Adipocyte (in vitro differentiated cells): ENCODE data around the gene ARPIN.
A peak's percentile ranks its signal among the peaks of the same experiment; 100 is the strongest.
"Not testable (repeated sequence)": the region's sequence is repeated elsewhere in the genome, so short reads cannot be mapped to it uniquely, and the experiment has no call there.

Experiments
- DNase-seq: peaks from one replicate; pipeline ENCODE4 v3.0.0-alpha.2; 2015; ENCODE audit warnings: low read depth
- H3K27me3 ChIP-seq: replicated peaks from 2 replicates; pipeline ENCODE4 v1.7.0; 2013; ENCODE audit warnings: mild to moderate bottlenecking, low read length, moderate library complexity; ENCODE audit not compliant: control insufficient read depth, insufficient read depth
- H3K36me3 ChIP-seq: 2 replicates; pipeline ENCODE4 v1.7.0; 2013; ENCODE audit warnings: low read length, mild to moderate bottlenecking, moderate library complexity; ENCODE audit not compliant: control insufficient read depth, insufficient read depth, severe bottlenecking
- H3K4me1 ChIP-seq: 2 replicates; pipeline ENCODE4 v1.7.0; 2013; ENCODE audit warnings: mild to moderate bottlenecking, low read length, moderate library complexity; ENCODE audit not compliant: control insufficient read depth, insufficient read depth
- H3K4me3 ChIP-seq: 2 replicates; pipeline ENCODE4 v1.7.0; 2013; ENCODE audit warnings: mild to moderate bottlenecking, low read length, moderate library complexity
- H3K9ac ChIP-seq: 2 replicates; pipeline ENCODE4 v1.7.0; 2013; ENCODE audit warnings: mild to moderate bottlenecking, low read length, moderate library complexity
- H3K9me3 ChIP-seq: 2 replicates; pipeline ENCODE4 v1.7.0; 2013; ENCODE audit warnings: mild to moderate bottlenecking, low read length, moderate library complexity; ENCODE audit not compliant: control insufficient read depth

Gene ARPIN

DNA sequence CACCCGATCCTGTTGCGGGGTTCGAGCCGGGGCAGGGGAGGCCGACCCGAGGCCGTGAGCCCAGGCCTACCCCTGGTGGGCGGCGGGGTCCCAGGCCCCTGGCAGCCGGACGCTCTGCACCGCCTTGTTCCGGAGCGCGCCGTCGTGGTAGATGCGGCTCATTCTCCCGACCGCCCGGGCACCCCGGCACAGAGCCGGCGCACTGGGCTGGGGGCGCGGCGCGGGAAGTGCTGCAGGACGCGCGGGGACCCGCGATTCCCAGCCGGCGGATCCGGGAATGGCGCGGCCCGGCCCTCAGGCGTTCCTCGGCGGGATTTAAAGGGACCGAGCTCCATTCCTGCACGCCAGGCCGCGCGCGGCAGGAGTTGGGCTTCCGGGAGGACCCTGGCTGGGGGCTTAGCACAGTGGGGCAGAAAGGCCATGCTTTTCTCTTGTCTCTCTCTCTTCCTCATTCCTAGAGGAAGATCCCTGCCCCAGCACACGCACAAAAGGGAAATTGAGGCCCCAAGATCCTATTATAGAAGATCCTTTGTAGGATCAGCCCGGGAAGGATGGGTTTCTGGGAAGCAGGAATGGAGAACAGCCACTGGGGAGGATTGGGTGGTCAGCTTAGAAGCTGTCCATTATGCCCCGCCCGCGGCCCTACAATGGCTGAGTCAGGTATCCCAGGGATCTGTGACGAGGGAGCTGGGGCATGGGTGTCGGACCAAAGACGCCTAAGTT lies at the start of gene ARPIN:
ARPIN (minus strand) TSS at position 279 of the 723 bp plus-strand sequence; CDS start at position 162, 117 bp downstream.
- peak within 1 kb of the TSS; percentile 80 for H3K9ac ChIP-seq
- H3K36me3 ChIP-seq, result no peaks in the 10 kb centered on the region
- DNase-seq, result peak; percentile 82
- H3K4me3 ChIP-seq, result peak within 1 kb of the TSS; percentile 85
- H3K9me3 ChIP-seq, result no peaks in the 10 kb centered on the region
- no peaks in the 10 kb centered on the region for H3K27me3 ChIP-seq
- H3K4me1 ChIP-seq, result peaks cover 5% of the 10 kb centered on the region

DNA sequence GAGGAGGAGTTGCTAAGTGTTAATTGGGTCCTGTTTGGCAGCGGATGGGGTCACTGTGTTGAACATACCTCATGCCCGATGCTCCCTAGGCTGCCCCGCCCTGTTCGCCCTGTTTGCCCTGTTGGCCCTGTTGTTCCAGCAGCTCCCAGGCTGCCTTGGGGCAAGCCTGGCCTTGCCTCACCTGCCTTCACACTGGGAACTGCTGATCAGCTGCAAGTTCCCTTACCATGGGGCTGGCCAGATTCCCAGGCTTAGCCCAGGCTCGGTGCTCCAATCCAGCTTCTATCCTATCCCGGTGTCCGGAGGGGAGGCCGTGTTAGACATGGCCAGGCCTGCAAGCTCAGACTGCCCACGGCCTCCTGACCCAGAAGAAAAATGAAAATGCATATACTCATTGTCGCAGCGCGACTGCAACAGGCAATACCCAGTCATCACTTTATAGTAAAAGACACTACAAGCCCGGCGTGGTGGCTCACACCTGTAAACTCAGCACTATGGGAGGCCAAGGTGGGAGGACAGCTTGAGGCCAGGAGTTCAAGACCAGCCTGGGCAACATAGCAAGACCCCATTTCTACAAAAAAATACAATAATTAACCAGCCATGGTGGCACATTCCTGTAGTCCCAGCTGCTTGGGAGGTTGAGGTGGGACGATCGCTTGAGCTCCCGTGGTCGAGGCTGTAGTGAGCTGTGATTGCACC lies 45.5 kb upstream of the ARPIN start:
- H3K9ac ChIP-seq, result no peak overlapping the region
- no peak for DNase-seq
- peaks cover 6% of the 10 kb centered on the region for H3K9me3 ChIP-seq
- H3K36me3 ChIP-seq, result no peaks in the 10 kb centered on the region
- H3K27me3 ChIP-seq, result no peaks in the 10 kb centered on the region
- H3K4me1 ChIP-seq, result no peaks in the 10 kb centered on the region
- H3K4me3 ChIP-seq, result no peak overlapping the region

DNA sequence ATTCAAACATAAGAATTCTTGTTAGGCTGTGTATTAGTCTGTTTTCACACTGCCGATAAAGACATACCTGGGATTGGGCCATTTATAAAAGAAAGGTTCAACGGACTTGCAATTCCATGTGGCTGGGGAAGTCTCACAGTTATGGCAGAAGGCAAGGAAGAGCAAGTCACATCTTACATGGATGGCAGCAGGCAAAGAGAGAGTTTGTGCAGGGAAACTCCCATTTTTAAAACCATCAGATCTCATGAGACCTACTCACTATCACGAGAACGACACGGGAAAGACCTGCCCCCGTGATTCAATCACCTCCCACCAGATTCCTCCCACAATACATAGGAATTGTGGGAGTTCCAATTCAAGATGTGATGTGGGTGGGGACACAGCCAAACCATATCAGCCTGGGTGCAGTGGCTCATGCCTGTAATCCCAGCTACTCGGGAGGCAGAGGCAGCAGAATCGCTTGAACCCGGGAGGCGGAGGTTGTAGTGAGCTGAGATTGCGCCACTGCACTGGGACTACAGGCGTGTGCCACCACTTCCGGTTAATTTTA lies 42.8 kb upstream of the ARPIN start:
- H3K9me3 ChIP-seq, H3K27me3 ChIP-seq: not testable (repeated sequence)

GRCh38 chr15:89954541-89954940 lies 41.8 kb upstream of the ARPIN start:
- Histone ChIP-seq H3K9me3 (peaks cover 6% of the 10 kb centered on the region), H3K27me3 (no peaks in the 10 kb centered on the region), H3K36me3 (no peaks in the 10 kb centered on the region), H3K4me1 (no peaks in the 10 kb centered on the region), H3K9ac (no peak overlapping the region), H3K4me3 (no peak overlapping the region)
- DNase-seq, result no peak

More for the DNA sequence above, 42.8 kb upstream of the ARPIN start:
- H3K9ac ChIP-seq, DNase-seq, H3K4me1 ChIP-seq, H3K36me3 ChIP-seq, H3K4me3 ChIP-seq: not testable (repeated sequence)

DNA sequence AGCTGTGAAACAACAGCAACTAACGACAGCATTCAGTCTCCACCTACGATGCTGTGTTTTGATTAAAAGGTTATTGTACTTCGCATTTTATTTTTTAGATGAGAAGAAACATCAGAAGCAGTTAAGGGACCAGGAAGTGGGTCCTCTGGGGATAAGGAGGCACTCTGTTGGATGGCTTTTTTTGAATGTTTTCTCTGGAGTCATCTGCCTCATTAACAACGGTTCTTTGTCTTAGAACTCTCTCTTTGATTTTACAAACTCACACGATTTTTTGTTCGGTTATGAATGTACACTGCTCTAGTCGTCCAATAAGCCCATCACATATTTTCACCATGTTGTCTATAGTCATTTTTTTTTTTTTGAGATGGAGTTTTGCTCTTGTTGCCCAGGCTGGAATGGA lies 36.0 kb upstream of the ARPIN start:
- H3K4me1 ChIP-seq, result no peaks in the 10 kb centered on the region
- no peak overlapping the region for H3K4me3 ChIP-seq
- H3K9ac ChIP-seq, result no peak overlapping the region
- H3K27me3 ChIP-seq, result no peaks in the 10 kb centered on the region
- H3K9me3 ChIP-seq, result peaks cover 9% of the 10 kb centered on the region
- no peak for DNase-seq
- no peaks in the 10 kb centered on the region for H3K36me3 ChIP-seq

GRCh38 chr15:89947385-89947784 lies 34.6 kb upstream of the ARPIN start:
- Histone ChIP-seq H3K4me3 (no peak overlapping the region), H3K9me3 (peaks cover 9% of the 10 kb centered on the region), H3K36me3 (no peaks in the 10 kb centered on the region), H3K27me3 (no peaks in the 10 kb centered on the region), H3K9ac (no peak overlapping the region), H3K4me1 (no peaks in the 10 kb centered on the region)
- no peak for DNase-seq

DNA sequence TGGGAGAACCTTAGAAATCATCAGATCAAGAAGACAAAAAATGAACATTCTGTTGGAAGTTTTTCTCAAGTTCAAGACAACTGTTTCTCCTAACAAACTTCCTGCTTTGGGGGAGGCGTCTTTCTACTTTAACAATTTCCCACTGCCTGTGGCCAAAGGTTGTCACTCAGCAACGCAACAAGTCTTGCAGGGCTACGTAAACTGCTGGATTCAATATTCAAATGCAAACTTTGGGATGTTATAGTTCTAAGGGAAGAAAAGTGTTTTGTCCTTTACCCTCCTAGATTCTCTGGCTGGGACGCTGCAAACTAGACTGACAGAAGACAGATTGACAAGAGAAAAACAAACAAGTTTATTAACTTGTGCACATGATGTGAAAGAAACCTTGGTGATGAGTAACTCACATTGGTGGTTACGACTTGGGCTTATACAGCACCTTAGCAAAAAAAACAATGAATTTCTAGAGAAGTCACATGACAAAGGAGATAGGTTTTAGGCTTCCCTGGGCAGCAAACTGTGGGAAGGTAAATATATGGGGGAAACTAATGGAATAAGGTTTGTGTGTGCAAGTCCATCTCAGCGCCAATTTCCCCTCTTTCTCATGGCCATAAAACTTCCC lies 34.0 kb upstream of the ARPIN start:
- Histone ChIP-seq H3K27me3 (no peaks in the 10 kb centered on the region), H3K36me3 (no peaks in the 10 kb centered on the region), H3K9ac (no peak overlapping the region), H3K9me3 (peaks cover 9% of the 10 kb centered on the region), H3K4me1 (no peaks in the 10 kb centered on the region), H3K4me3 (no peak overlapping the region)
- no peak for DNase-seq

- DNase-seq, result not testable (repeated sequence)
Measured at GRCh38 chr15:89943721-89944120, 31.0 kb upstream of the ARPIN start.

GRCh38 chr15:89939910-89940309 lies 27.2 kb upstream of the ARPIN start:
- H3K9me3 ChIP-seq, result no peaks in the 10 kb centered on the region
- H3K36me3 ChIP-seq, result no peaks in the 10 kb centered on the region
- no peak overlapping the region for H3K4me3 ChIP-seq
- DNase-seq, result no peak
- no peaks in the 10 kb centered on the region for H3K4me1 ChIP-seq
- H3K9ac ChIP-seq, result no peak overlapping the region
- H3K27me3 ChIP-seq, result no peaks in the 10 kb centered on the region

More at GRCh38 chr15:89943721-89944120, 31.0 kb upstream of the ARPIN start:
- not testable (repeated sequence) for H3K9me3 ChIP-seq, H3K4me3 ChIP-seq, H3K4me1 ChIP-seq, H3K27me3 ChIP-seq, H3K9ac ChIP-seq, H3K36me3 ChIP-seq

GRCh38 chr15:89939377-89939776 lies 26.6 kb upstream of the ARPIN start:
- not testable (repeated sequence) for DNase-seq, H3K36me3 ChIP-seq, H3K27me3 ChIP-seq, H3K4me1 ChIP-seq, H3K4me3 ChIP-seq, H3K9ac ChIP-seq, H3K9me3 ChIP-seq
